Suprapubic skin (tissue), 4 donors: Measurements from ENCODE around the gene KLF18.

Experiments used
- POLR2A ChIP-seq, 2 donors: fragments of 450-650 bp; IDR thresholded peaks; one replicate each; pipeline ENCODE4 v1.6.1; 2017; ENCODE audit warnings: antibody characterized with exemption in 2 of 2, mild to moderate bottlenecking in 2 of 2, moderate library complexity in 2 of 2
- POLR2AphosphoS5 ChIP-seq, 3 donors: sonication (generic); formaldehyde crosslinking; IDR thresholded peaks; one replicate each; pipeline ENCODE4 v1.6.1; 2017; ENCODE audit warnings: antibody characterized with exemption in 3 of 3
- TF ChIP-seq, protein P1 (sequence below), 2 donors: fragments of 200-600 bp in 1 of 2; fragments of 450-650 bp in 1 of 2; sonication (generic) in 1 of 2; IDR thresholded peaks; one replicate each; pipeline ENCODE4 v1.5.1; 2016 to 2019; ENCODE audit warnings: antibody characterized with exemption in 2 of 2, mild to moderate bottlenecking in 1 of 2, moderate library complexity in 1 of 2

DNA sequence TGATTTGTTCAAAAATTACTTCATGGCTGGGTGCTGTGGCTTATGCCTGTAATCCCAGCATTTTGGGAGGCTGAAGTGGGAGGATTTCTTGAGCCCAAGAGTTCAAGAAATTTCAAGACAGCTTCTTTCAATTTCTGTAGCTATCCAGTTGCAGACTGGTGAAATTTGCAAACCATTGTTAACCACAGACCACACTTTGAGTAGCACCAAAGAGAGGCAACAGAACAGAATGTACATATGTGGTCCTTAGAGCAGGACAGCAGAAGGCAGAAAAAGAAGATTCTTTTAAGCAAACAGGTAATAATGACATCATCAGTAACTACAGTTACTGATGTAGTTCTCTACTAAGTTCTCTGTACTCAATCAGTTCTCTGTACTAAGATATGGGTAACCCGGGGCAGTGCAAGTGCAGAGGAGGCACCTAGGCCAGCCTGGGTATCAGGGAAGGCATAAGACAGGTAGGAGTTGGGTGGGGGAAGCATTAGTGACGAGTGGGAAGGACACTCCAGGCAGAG, 28.3 kb downstream of the KLF18 start:
- TF ChIP-seq, protein P1, sequence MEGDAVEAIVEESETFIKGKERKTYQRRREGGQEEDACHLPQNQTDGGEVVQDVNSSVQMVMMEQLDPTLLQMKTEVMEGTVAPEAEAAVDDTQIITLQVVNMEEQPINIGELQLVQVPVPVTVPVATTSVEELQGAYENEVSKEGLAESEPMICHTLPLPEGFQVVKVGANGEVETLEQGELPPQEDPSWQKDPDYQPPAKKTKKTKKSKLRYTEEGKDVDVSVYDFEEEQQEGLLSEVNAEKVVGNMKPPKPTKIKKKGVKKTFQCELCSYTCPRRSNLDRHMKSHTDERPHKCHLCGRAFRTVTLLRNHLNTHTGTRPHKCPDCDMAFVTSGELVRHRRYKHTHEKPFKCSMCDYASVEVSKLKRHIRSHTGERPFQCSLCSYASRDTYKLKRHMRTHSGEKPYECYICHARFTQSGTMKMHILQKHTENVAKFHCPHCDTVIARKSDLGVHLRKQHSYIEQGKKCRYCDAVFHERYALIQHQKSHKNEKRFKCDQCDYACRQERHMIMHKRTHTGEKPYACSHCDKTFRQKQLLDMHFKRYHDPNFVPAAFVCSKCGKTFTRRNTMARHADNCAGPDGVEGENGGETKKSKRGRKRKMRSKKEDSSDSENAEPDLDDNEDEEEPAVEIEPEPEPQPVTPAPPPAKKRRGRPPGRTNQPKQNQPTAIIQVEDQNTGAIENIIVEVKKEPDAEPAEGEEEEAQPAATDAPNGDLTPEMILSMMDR (IDR thresholded peaks at IDR 0.05): no peak
- no peak for TF ChIP-seq POLR2A (IDR thresholded peaks at IDR 0.05)
- no peak for TF ChIP-seq POLR2AphosphoS5 (IDR thresholded peaks at IDR 0.05)
